ENCODE results near the gene HLA-DOA.
A peak's percentile ranks its signal among the peaks of the same experiment; 100 is the strongest.

The HLA-DOA gene

GRCh38 chr6:32962213-32962826 lies 47.1 kb downstream of the HLA-DOA start:
- H3K4me3 Mint-ChIP-seq: no peak overlapping the region
- no peak overlapping the region for H3K27ac Mint-ChIP-seq (ENCODE audit: low read depth)
- DNase-seq (ENCODE audit: low spot score in 2 of 2) (no peak), ATAC-seq (replicated peaks; ENCODE audit: extremely low read depth, poor library complexity, severe bottlenecking) (no peak)
- H3K27me3 Mint-ChIP-seq: no peaks in the 10 kb centered on the region
- peaks cover 4% of the 10 kb centered on the region for H3K36me3 Mint-ChIP-seq (ENCODE audit: insufficient read depth)
- H3K4me1 Mint-ChIP-seq: peaks cover 68% of the 10 kb centered on the region
- no peaks in the 10 kb centered on the region for H3K9me3 Mint-ChIP-seq

GRCh38 chr6:32960563-32960962 lies 48.8 kb downstream of the HLA-DOA start:
- DNase-seq (ENCODE audit: low spot score in 2 of 2) (no peak), ATAC-seq (replicated peaks; ENCODE audit: extremely low read depth, poor library complexity, severe bottlenecking) (no peak)
- H3K4me3 Mint-ChIP-seq: no peak overlapping the region
- H3K27me3 Mint-ChIP-seq: no peaks in the 10 kb centered on the region
- H3K27ac Mint-ChIP-seq (ENCODE audit: low read depth): peak overlapping the region; percentile 26
- no peaks in the 10 kb centered on the region for H3K9me3 Mint-ChIP-seq
- H3K36me3 Mint-ChIP-seq (ENCODE audit: insufficient read depth): peaks cover 6% of the 10 kb centered on the region
- peaks cover 52% of the 10 kb centered on the region for H3K4me1 Mint-ChIP-seq

- no peak overlapping the region for H3K4me3 Mint-ChIP-seq
- peaks cover 55% of the 10 kb centered on the region for H3K4me1 Mint-ChIP-seq
- no peak overlapping the region for H3K27ac Mint-ChIP-seq (ENCODE audit: low read depth)
- no peaks in the 10 kb centered on the region for H3K9me3 Mint-ChIP-seq
- H3K27me3 Mint-ChIP-seq: no peaks in the 10 kb centered on the region
- ATAC-seq (replicated peaks; ENCODE audit: extremely low read depth, poor library complexity, severe bottlenecking) (no peak), DNase-seq (ENCODE audit: low spot score in 2 of 2) (peak in 1 of 2 donors; percentile 5)
- H3K36me3 Mint-ChIP-seq (ENCODE audit: insufficient read depth): peaks cover 11% of the 10 kb centered on the region
These were observed 53.2 kb downstream of the HLA-DOA start for GRCh38 chr6:32956176-32956575.

- no peak overlapping the region for H3K4me3 Mint-ChIP-seq
- no peak overlapping the region for H3K27ac Mint-ChIP-seq (ENCODE audit: low read depth)
- H3K36me3 Mint-ChIP-seq (ENCODE audit: insufficient read depth): peaks cover 11% of the 10 kb centered on the region
- peaks cover 50% of the 10 kb centered on the region for H3K4me1 Mint-ChIP-seq
- no peaks in the 10 kb centered on the region for H3K27me3 Mint-ChIP-seq
- ATAC-seq (replicated peaks; ENCODE audit: extremely low read depth, poor library complexity, severe bottlenecking) (no peak), DNase-seq (ENCODE audit: low spot score in 2 of 2) (peak in 1 of 2 donors; percentile 14)
- no peaks in the 10 kb centered on the region for H3K9me3 Mint-ChIP-seq
These were observed 54.2 kb downstream of the HLA-DOA start for GRCh38 chr6:32954986-32955802.

- Mint-ChIP-seq H3K4me1 (peaks cover 53% of the 10 kb centered on the region), H3K4me3 (no peak overlapping the region), H3K27me3 (no peaks in the 10 kb centered on the region), H3K9me3 (no peaks in the 10 kb centered on the region), H3K36me3 (ENCODE audit: insufficient read depth) (peaks cover 13% of the 10 kb centered on the region), H3K27ac (ENCODE audit: low read depth) (no peak overlapping the region)
- ATAC-seq (replicated peaks; ENCODE audit: extremely low read depth, poor library complexity, severe bottlenecking): no peak
- peak in 1 of 2 donors; percentile 10 for DNase-seq (ENCODE audit: low spot score in 2 of 2)
These were observed 55.1 kb downstream of the HLA-DOA start for GRCh38 chr6:32954267-32954666.
